Measurements from ENCODE around the gene PFKL. TPM values are rescaled to one million over a fixed set of nuclear protein-coding genes. Genes with fewer than 3 reads are reported as not detected.

PFKL gene
- 180 TPM for polyA plus RNA-seq (2013, experiment 1 of 2; ENCODE audit: insufficient read length)
- 139 TPM for polyA plus RNA-seq (2013, experiment 2 of 2; ENCODE audit: insufficient read length)

DNA sequence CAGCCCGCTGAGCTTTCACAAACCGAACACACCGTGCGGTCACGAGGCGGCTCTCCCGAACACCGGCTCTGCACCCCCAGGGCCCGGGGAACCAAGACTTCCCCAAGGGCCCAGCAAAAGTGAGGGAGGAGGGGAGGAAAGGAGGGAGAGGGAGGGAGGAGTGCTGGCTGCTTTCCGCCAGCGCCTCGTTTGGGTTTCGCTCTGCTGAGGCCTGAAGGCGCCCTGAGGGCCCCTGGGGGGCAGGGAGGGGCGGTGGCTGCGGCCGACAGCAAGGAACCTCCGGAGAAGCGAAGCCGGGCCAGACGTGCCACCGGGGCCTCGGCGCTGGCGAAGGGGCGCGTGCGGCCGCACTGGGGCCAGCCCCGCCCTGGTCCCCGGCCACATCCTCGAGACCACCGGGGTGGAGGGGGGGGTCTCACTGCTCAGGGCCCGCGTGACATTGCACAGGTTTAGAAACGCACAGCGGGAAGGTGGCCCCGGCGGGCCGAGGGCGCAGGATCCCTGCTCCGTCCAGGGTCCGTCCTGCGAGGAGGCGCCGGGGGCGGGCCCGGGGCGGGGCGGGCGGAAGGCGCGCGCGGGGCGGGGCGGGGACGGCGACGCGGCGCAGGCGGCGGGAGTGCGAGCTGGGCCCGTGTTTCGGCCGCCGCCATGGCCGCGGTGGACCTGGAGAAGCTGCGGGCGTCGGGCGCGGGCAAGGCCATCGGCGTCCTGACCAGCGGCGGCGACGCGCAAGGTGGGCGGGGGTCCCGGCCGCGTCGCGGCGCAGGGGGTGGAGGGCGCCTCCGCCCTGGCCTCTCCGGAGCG is at the start of gene PFKL:
Gene PFKL (plus strand): TSS at position 596 of the 804 bp plus-strand sequence. CDS start 53 bp downstream, at position 649.
- peak; percentile 71 for DNase-seq

DNA sequence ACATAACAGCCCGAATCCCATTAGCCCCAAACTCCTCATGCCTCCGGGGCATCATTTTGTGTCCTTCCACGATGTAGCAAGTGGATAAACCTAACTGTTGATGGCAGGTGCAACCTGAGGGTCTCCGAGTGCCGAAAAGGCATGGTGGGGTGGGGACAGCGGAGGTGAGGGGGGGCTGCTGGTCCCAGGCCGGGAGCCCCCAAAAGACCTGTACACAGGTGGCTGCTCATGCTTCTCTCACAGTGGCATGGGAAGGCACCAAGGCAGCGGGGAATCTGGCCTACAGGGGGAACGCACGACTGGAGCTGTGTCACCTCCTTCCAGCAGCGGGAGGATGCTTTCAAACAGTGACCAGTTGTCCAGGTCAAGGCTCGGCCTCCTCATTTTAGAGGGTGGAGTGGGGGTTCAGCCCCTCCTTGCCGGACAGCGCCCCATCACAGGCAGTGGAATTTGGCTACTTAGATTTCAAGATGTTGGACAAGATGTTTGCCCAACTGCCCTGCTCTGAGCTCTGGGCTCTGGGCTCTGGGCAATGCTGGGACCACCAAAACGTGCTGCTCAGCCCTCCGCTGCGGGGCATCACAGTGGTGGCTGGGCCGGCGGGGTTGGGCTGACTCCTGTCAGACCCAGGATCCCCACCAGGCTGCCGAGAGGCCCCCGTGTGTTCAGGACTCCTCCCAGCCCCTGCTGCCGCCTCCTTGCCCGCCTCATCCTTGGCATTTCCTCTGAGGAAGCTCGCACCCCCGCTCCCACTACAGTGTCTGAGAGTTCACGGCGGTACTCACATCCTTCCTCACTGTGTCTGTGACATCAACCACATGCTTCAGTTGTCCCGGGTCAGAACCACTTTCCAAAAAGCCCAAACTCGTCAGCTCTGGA is 45.8 kb upstream of the PFKL start:
- no peak for DNase-seq

DNA sequence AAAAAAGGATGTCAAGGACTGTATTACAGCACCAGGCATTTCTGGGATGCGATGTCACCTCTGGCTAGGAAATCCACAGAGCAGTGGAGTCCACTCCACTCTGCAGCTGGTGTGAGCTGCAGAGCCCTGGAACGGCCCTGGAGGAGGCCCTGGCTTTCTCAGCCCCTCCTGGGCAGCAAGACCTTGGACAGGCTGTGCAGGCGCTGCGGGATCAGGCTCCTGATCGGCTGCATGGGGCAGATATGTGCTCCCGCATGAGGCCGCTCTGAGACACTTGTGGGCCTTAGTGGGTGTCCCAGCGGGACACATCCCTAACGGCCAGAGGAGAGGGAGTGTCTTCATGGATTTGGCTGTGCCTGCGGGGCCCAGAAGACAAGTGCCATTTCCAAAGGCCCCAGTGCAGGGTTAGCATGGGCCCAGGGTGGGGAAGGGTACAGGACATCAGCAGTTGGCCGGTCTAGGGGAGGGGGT is 44.3 kb upstream of the PFKL start:
- DNase-seq: peak; percentile 11

- DNase-seq: no peak
These were observed 41.7 kb upstream of the PFKL start for GRCh38 chr21:44258056-44258725.

DNA sequence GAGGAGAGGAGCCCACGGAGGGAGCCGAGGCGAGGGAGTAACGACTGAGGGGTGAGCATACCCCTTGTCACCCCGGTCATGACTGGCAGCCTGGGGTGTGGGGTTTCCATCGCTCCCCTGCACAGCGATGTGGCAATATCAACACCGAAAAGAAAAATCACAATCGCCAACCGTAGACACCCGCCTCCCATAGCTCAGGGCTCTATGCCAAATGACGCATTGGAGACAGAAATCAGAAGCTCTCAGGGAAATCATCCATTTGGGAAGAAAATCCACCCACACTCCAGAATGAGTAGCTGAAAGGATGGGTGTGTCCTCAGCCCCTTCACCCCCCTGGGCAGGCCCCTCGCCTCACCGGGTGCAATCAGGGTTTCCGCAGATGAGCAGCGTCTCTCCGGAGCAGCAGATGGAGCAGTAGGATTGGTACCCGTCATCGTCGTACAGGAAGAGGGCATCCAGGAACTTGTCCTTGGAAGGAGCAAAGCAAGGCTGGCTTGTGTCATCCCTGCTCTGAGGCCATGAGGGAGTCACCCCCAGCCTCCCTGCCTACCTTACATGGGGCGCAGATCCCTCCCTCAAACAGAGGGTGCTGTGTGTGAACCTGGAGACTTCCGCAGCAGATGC is 40.7 kb upstream of the PFKL start:
- no peak for DNase-seq

GRCh38 chr21:44260066-44260465 is 39.8 kb upstream of the PFKL start:
- no peak for DNase-seq

GRCh38 chr21:44260791-44261631 is 38.8 kb upstream of the PFKL start:
- DNase-seq: no peak

- DNase-seq: no peak
These were observed 38.1 kb upstream of the PFKL start, which contains the start of gene DNMT3L for GRCh38 chr21:44261675-44262295. Gene DNMT3L, minus strand, starts transcription at chr21:44261897. Its CDS starts 638 bp downstream, at chr21:44261259.

DNA sequence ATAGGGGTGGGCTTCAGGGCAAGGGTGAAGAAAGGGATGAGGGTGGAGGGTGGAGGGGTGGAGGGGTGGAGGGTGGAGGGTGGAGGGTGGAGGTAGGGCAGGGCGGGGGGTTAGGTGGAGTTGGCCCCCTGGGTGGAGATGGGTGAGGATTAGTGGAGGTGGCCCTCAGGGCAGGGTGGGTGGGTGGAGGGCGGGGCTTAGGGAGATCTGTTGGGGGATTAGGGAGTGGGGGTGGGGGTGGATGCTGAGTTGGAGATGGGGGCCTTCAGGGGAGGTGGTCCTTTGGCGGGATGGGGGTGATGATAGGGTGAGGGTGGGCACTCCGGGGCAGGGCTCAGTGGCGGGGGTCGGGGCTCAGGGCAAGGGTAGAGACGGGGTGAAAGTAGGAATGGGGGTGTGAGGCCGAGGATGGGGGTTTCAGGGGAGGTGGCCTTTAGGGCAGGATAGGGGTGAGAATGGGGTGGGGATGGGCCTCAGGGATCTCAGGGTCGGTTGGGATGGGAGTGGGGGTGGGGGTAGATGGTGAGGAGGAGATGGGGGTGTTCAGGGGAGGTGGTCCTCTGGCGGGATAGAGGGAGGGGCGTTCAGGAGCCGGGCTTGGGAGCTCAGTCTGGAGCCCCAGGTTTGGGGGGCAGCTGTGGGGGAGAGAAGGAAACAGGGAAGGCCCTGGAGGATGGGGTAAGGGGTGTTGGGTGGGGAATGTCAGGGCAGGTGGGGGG is 37.4 kb upstream of the PFKL start:
- DNase-seq: no peak

GRCh38 chr21:44263221-44263760 is 36.6 kb upstream of the PFKL start:
- DNase-seq: no peak

- no peak for DNase-seq
These were observed 36.1 kb upstream of the PFKL start for GRCh38 chr21:44263768-44264167.

GRCh38 chr21:44265734-44266270 is 34.1 kb upstream of the PFKL start:
- no peak for DNase-seq

DNA sequence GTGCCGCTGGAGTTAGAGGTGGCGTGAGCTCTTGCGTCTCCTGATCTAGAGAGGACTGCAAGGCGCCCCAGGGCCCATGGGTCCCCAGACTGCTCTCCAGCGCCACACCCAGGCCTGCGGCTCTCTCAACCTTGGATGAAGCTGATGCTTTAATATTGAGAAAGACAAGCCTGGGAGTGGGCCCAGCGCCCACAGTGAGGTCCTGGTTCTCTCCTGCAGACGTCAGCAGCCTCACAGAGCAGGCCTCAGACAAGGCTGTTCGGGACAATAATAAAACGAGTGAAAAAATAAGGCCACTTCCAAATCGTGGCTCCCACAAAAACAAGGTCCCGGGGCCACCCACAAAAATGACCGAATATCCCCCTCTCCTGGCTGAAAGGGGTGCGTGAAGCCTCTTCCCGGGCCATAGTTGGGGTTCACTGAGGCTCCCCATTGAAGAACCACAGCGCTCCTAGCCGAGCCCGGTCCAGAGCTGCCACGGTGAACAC is 32.2 kb upstream of the PFKL start:
- no peak for DNase-seq

DNA sequence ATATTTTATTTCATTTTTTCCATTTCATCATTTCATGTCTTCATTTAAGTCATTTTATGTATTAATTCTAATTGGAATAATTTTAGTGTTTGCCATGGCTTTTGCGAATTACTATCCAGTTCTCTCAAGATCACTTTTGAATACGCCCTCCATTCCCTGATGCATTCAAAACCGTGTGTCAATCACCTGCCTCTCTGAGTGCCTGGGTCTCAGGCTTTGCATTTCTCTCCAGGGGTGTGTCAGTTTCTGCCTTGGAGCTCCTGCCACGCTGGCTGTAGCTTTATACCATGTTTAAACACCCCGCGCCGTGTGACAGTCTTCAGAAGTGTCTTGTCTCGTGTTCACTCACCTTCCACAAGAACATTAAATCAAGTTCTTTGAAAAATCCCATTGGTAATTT is 30.8 kb upstream of the PFKL start:
- DNase-seq: no peak

DNA sequence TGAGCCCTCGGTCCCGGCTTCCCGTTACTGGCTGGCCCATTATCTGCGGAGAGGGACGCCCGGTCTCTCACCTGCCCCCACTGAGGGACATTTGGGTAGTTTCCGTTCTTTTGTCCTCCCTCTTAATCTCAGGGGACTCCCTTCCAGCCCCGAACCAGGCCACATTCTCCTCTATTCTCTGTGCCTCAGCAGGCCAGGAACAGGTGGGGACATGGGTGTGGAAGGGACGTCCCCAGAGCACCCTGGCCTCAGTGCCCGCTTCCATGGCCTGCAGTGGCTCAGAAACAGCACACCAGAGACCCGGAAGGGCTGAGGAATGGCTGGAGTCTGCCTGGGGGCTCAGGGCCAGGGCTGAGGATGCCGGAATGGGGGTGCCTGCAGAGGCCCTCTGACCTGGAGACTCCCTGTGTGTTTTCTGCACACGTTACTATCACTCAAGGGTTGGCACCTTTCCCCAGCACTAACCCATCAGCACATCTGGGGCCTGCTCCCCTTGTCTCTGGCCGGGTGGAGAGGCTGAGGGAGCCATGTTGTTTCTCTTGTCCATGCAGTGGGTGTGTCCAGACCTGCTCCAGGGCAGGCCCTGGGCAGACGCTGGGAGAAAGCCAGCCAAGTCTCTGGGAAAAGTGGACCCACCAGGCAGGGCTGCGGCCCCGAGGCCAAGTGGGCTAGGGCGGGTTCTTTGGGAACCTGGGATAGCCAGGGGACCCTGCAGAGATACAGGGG is 28.1 kb upstream of the PFKL start:
- DNase-seq: no peak

GRCh38 chr21:44272284-44272858 is 27.5 kb upstream of the PFKL start:
- no peak for DNase-seq

DNA sequence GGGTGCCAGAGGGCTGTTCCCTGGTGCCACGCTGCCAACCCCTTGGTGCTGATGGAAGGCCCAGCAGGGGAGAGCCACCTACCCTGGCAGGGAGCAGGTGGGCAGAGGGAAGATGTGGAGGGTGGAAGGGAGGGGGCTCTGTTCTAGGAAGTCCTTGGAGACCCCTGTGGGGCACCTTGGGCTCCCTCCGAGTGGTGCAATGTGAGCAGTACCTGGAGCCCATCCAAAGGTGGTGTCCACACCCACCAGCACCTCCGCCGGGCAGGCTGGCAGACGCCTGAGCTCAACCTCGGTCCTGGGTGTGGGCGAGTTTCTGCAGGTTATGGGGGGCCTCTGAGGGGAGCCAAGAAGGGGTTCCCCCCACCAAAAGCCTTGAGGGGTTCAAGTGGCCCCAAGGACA is 26.8 kb upstream of the PFKL start:
- DNase-seq: no peak

- DNase-seq: no peak
These were observed 24.8 kb upstream of the PFKL start for GRCh38 chr21:44275041-44275440.
